GM18907 (cell line): ENCODE measurements around the gene GPR153.

Source experiments
- ATAC-seq: cut with Tn5 transposase; IDR thresholded peaks from one replicate; pipeline ENCODE4 v1.9.1; 2021; ENCODE audit warnings: mild to moderate bottlenecking, moderate library complexity; ENCODE audit not compliant: unreplicated experiment

Gene GPR153

GRCh38 chr1:6287431-6287886 lies 26.6 kb upstream of the GPR153 start:
- no peak for ATAC-seq

DNA sequence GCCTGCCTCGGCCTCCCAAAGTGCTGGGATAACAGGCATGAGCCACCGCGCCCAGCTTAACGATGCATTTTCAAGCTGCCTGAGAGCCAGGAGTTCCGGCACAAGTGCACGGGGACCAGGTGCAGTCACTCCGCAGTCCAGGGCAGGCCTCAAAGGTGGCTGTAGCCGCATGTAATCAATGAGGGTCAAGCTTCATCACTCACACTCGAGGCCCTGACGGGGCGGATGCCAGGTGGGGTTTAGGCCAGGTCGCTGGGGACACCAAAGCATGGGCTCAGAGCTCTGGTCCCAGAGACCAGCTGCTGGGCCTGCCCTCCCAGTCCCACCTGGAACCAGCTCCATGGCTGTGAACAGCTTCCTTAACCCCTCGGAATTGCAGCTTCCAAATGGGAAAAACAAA lies 26.1 kb upstream of the GPR153 start:
- no peak for ATAC-seq

DNA sequence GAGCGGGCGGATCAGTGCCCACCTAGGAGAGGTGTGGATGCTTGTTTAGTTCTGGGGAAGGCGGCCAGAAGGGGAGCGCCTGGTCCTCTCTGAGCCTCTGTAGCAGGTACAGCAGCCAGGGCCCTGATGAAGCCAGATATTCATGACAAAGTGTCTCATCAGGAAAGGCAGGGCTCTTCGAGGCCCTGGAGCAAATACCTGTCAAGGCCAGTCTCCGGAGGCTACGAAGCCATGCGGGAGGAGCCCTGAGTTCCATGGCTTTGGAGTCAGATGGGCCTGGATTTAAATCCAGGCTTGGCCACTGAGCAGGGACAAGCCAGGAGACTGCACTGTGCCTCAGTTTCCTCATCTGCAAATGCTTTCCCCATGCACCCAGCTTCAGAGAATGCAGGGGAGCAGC lies 25.4 kb upstream of the GPR153 start:
- ATAC-seq, result no peak

GRCh38 chr1:6285336-6285735 lies 24.4 kb upstream of the GPR153 start:
- no peak for ATAC-seq

DNA sequence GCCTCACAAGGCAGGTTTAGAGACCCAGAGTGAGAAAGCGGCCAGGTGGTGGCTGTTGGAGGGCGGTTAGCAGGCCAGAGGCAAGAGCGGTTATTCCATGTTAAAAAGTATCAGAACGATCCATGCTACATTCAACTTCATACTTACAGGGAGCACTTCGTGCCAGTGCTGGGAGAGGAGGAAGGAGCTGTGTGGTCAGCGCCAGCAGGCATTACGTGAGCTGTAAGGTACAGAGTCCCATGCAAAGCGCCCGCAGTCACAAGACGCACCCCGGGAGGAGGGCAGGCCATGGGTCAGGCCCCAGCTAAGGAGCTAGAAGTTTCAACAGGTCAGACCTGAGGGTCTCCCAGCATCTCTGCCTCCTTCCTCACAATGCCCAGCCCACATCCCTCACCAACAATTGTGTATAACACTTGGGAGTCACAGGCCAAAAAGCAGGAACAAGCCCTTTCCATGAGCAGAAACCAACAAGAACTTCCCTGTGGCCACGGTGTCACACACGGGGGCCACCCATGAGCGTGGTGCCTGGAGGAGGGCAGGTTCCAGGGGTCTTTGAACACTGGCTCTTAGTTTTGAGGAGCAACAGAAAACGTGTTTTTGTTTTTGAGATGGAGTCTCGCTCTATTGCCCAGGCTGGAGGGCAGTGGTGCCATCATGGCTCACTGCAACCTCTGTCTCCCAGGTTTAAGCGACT lies 21.8 kb upstream of the GPR153 start:
- ATAC-seq, result no peak

- no peak for ATAC-seq
Observed at GRCh38 chr1:6281511-6282402, 20.9 kb upstream of the GPR153 start.

DNA sequence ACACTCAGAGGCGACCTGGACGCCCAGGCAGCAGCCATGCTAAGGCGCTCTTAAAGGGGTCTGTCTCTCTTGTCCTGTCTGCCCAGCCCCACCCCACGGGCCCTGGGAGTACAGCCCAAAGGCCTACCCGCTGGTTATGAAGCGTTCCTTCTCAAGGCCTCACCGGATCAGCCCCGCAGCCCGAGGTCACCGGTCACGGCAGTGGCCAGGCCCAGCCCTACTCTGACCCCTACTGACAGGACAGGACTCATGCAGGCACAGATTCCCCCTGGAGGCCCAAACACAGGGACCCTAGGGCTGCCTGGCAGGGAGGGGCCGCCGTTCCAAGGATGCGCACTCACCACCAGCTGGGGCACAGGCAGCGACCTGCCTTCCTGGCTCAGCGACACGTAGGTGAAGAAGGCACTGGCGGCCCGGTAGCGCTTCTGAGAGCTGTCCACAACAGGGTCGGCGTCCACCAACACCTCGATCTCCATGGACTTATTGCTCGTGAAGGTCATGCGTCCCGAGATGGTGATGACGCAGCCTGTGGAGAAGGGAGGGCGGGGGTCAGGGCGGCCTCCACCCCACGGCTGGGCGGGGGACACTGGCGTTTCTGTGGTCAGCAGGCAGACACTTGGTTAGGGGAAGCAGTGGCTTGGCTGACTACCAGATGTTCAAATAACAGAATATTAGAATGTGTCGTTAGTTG lies 20.0 kb upstream of the GPR153 start:
- no peak for ATAC-seq

DNA sequence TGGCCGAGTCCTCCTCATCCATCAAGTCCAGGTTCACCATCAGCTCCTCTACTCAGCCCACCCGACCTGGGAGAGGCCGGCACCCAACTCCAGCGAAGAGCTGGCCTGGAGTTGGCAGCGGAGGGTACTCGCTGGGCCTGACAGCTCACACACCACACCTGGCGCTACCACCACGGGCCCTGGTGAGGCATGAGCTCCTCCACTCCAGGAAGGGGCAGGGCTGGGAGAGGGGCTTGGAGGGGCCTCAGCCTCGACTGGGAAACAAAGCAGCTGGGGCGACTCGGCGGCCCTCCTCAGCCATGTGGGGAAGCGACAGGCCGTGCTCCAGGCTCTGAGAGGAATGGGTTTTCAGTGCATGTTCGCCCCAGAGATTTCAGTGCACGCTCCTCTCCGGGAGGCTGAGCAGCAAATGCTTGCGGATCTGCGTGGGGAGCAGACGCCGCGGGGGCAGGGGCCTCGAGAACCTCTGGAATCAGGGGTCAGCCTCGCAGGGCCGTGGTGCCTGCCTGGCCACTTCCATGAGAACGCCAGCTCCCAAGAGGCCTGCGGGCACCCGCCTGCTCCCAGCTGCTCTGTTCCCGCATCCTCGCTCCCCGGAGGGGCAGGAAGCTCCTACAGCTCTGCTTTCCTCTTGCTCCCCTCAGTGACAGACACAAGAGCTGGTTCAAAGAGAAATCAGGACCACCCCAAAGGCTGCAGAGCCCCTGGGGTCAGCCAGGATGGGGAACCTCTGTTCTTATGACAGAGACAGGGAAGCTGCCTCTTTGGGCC lies 18.9 kb upstream of the GPR153 start:
- no peak for ATAC-seq

DNA sequence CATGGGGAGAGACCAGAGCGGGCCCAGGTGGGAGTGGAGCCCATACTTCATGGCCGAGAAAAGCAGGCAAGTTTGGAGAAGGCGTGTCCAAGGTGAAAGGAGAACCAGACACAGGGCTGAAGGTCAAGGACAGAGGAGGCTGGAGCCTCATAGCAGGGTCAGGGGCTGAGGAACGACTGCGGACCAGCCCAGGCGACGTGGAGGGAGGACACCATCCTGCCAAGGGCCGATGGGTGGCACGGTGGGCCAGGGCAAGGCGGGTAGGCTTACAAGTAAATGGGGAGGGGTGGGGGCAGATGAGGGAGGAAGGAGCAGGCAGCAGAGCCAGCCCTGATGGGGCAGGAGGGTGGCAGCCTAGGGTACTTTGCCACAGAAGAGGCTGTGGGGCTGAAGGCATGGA lies 18.2 kb upstream of the GPR153 start:
- no peak for ATAC-seq

GRCh38 chr1:6278263-6278662 lies 17.4 kb upstream of the GPR153 start:
- no peak for ATAC-seq

DNA sequence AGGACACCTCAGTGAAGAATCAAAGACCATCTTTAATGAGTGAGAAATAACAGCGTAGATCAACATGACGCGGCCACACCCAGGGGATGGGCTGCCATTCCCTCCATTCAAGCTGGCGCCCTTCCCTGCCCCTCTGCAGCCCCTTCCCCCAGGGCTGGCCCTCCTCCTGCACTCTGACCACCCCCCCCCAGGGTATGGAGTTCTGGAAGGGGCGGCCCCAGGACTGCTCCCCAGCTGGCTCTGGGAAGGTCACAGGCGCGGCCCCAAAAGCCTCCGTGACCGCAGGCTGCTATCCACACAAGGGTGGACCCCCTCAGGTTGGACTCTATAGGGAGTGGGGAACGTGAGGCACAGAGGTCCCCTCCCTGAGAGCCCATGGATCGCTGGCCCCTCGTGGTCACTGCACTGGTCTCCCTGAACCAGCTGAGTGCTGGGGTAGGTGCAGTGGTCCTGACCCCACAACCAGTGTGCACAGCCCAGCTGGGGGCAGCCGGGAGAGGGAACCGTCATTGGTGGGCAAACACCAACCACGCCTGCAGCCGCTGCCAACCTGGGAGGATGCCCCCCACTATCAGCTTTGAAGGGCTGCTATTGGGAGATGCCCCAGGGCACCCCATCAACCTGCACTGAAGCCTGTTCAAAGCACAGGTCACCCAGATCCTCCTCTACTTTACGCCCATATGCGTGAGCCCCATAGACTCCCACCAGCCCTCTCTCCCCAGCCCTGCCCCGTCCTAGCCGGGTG lies 16.1 kb upstream of the GPR153 start:
- no peak for ATAC-seq

- ATAC-seq, result no peak
Observed at GRCh38 chr1:6275826-6276782, 15.2 kb upstream of the GPR153 start.

DNA sequence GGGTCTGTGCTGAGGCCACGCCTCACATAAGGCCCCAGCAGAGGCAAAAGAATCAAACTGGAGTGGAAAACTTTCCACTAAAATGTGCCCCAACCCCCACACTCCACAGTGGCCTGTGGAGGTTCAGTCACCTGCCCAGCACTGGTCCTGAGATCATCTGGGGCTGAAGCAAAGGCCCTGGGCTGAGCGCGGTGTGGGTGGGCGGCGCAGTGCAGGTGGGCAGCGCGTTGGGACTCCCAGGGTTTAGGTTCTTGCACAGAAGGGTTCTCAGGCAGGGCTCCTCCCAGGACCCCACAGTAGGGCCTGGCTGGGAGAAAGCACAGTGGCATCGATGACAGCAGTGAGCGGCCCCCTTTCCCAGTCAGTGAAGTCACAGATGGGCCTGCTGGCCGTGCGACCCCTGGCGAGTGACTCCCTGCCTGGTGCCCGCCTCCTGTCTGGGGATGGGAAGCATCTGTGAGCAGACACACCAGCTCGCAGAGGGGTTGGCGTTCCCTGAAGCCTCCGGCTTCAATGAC lies 13.8 kb upstream of the GPR153 start:
- ATAC-seq, result no peak

- no peak for ATAC-seq
Observed at GRCh38 chr1:6274102-6274501, 13.2 kb upstream of the GPR153 start.

DNA sequence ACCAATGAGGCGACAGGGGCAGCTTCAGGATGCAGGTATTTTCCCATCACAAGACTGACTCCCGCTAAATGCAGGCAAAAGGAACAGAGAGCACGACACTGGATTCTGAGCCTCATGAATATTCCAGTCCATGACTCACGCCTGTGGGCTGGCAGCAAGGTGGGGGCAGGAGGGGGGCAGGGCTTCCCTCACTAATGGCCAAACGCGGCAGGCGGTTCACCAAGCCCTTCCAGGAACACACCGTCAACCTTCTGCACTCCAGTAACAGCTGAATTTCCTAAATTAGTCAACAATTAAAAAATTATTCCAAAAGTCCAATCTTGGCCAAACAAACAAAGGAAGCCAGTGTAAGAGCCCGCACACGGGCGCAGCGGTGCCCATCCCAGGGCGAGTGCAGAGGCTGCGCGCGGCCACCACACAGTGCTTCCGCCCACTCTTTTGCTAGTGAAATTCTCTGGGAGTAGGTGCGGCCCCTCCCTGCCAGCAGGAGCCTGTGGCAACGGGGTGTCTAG lies 12.5 kb upstream of the GPR153 start:
- no peak for ATAC-seq

DNA sequence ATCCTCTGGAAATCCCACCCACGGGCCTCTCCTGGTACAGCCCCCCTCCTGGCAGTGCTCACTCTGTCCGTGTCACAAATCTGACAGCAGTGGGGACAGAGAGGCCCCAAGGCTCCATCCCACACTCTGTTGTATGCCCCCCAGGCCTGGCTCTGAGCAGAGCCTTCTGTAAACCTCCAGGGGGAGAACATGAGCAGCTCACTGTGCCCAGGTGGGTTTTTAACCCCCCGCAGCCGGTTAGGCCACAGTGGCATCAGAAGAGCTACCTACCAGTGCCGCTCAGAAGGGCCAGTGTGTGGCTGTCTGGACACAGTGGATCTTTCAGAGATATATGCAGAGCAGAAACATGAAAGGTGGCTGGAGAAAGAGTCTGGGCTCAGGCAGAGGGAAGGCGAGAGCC lies 12.0 kb upstream of the GPR153 start:
- no peak for ATAC-seq

DNA sequence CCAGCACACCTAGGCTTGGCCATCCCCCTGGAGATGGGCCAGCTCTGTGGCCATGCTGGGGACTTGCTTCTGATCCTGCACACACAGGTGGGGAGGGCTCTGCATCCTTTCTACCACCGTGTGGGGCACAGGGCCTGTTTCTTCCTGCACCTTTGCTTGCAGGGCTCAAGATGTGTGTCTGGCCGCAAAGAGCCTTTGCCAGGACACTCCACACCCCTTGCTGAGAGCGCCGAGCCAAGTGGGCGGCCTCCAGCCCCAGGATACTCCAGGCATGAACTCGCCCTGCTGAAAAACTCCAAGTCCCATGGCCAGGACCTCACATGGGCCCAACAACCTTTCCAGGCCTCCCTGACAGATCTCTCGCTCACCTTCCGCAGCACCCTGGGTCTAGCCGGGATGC lies 11.6 kb upstream of the GPR153 start:
- ATAC-seq, result no peak

GRCh38 chr1:6271554-6271953 lies 10.7 kb upstream of the GPR153 start:
- no peak for ATAC-seq

- ATAC-seq, result no peak
Observed at GRCh38 chr1:6271006-6271405, 10.1 kb upstream of the GPR153 start.
